T1000 (cell line): Measurements from ENCODE around the gene CFAP206.

ENCODE experiments used
- DNase-seq: peaks from one replicate; lab custom pipeline; 2025; ENCODE audit warnings: mixed read lengths; lab: John Stamatoyannopoulos, UW

CFAP206 gene, protein sequence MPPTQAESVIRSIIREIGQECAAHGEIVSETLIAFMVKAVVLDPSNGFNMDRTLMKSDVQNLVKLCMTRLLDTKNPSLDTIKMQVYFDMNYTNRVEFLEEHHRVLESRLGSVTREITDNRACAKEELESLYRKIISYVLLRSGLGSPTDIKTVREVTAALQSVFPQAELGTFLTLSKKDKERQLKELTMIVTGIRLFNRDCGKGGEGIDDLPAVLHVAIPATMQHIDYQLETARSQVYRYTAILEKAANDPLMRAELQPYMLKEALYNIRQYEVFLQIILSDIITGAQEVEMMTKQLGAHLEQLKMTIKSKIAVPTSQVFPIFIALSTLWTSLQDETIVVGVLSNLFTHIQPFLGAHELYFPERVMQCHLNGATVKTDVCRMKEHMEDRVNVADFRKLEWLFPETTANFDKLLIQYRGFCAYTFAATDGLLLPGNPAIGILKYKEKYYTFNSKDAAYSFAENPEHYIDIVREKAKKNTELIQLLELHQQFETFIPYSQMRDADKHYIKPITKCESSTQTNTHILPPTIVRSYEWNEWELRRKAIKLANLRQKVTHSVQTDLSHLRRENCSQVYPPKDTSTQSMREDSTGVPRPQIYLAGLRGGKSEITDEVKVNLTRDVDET

GRCh38 chr6:87407901-87408720 lies at the start of gene CFAP206:
TSS of gene CFAP206 (plus strand) at chr6:87407972. CDS start at chr6:87409840, 1,868 bp downstream.
- DNase-seq, result peak; percentile 80

GRCh38 chr6:87364602-87365252 lies 43.0 kb upstream of the CFAP206 start:
- DNase-seq, result no peak

GRCh38 chr6:87366072-87366827 lies 41.5 kb upstream of the CFAP206 start:
- no peak for DNase-seq

- DNase-seq, result no peak
Observed at GRCh38 chr6:87366899-87367298, 40.9 kb upstream of the CFAP206 start.

DNA sequence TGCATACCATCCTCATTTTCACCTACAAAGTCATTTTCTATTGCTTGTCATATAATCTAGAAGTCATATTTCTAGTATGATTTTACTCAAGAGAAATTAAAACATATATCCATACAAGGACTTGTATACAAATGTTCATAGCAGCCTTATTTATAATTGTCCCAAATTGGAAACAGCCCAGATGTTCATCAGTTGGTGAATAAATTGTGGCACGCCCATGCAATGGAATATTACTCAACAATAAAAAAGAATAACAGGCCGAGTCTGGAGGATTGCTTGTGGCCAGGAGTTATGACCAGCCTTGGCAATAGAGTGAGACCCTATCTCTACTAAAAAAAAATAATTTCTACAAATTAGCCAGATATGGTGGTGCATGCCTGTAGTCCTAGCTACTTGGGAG lies 34.4 kb upstream of the CFAP206 start:
- no peak for DNase-seq

- no peak for DNase-seq
Observed at GRCh38 chr6:87375315-87375714, 32.5 kb upstream of the CFAP206 start.

DNA sequence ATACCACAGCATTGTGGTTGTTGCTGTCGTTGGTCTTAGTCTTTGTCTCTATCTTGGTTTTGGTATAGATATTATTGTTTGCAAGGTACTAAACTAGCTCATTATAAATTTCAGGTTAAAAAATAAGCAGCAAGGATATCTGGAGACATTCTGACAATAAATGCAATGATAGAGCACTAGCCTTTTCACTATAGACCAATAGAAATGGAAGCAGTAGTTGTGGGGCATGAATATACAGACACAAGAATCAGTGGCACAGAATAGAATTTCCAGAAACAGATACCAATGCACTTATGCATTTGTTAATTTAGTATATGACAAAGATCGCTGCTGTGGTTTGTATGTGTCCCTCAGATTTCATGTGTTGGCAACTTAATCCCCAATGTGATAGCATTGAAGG lies 31.1 kb upstream of the CFAP206 start:
- DNase-seq, result no peak

DNA sequence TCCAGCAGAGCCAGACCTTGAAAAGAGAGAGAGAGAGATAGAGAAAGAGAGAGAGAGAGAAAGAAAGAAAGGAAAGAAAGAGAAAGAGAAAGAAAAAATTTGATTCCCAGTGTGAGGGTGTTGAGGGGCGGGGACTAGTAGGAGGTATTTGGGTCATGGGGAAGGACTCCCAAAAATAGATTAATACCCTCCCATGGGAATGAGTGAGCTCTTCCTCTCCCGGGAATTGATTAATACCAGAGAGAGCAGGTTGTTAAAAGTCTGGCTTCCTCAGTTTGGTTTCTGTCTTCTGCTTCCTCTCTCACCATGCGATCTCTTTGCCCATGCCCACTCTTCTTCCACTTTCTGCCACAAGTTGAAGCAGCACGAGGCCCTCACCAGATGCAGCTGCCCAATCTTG lies 28.8 kb upstream of the CFAP206 start:
- DNase-seq, result no peak

- DNase-seq, result no peak
Observed at GRCh38 chr6:87382861-87383260, 24.9 kb upstream of the CFAP206 start.

GRCh38 chr6:87384038-87384437 lies 23.7 kb upstream of the CFAP206 start:
- no peak for DNase-seq

DNA sequence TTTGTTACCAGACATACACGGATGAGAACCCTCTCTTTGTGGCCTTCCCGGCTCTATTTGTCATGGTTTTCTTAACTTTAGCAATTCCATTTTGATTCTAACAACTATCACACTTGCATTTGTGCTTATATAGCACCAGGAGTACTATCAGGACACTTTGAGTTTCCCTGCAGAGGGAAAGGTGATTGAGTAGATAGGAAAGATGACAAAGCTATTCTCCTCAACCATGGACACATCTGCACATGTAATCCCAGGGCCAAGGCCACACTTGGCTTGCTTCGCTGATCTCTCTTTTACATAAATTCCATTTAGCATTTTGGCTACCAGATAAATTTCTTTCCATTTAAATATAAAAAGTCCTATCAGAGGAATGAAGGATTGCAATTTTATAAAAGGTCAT lies 23.3 kb upstream of the CFAP206 start:
- DNase-seq, result no peak

GRCh38 chr6:87391334-87391733 lies 16.4 kb upstream of the CFAP206 start:
- DNase-seq, result no peak

GRCh38 chr6:87393026-87393622 lies 14.6 kb upstream of the CFAP206 start:
- DNase-seq, result no peak

GRCh38 chr6:87395431-87395830 lies 12.3 kb upstream of the CFAP206 start:
- DNase-seq, result no peak

- DNase-seq, result no peak
Observed at GRCh38 chr6:87396595-87397392, 11.0 kb upstream of the CFAP206 start.

- DNase-seq, result no peak
Observed at GRCh38 chr6:87397656-87398055, 10.1 kb upstream of the CFAP206 start.

- DNase-seq, result no peak
Observed at GRCh38 chr6:87401832-87402231, 5.9 kb upstream of the CFAP206 start.

DNA sequence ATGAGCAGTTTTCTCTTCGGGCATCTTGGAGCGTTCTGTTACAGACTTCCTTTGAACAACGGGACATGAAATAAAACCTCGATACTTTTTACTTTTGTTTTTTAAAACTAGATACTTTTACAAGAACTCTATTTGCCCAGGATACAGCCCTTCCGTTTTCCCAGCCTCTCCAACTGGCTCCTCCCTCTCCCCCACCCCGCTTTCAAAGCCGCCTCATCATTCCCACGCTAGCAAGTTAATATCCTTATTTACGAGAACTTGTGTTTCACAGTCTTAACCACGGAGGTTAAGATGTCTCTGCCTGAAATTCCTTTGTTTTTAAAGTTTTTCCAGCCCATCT lies 241 bp upstream of the CFAP206 start:
- DNase-seq, result peak; percentile 51

DNA sequence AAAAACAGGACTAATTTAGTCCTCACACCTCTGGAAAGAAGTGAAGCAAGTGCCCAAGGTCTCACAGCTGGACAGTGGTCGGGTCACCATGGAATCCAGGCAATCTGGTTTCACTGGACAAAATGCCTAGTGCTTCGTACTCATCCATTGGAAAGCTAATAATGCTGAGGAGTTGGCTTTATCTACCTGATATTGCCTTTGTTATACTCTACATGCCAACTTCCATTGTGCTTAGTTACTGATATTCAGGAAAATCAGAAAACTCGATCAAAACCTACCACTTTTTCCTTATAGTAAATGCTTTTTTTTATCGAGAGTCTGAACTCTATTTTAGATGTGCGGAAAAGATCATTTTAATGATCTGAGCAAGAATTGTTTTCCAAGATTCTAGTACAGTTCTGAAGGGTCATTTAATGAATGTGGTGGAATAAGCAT lies 966 bp downstream of the CFAP206 start:
- no peak for DNase-seq

- DNase-seq, result no peak
Observed at GRCh38 chr6:87419266-87419665, 11.5 kb downstream of the CFAP206 start.
